Measurements from ENCODE around the gene C12orf76. TPM values are rescaled to one million over a fixed set of nuclear protein-coding genes. Genes with fewer than 3 reads are reported as not detected.

C12orf76 gene
- total RNA-seq, 1 donor from 2014 or later = 24.8 TPM

DNA sequence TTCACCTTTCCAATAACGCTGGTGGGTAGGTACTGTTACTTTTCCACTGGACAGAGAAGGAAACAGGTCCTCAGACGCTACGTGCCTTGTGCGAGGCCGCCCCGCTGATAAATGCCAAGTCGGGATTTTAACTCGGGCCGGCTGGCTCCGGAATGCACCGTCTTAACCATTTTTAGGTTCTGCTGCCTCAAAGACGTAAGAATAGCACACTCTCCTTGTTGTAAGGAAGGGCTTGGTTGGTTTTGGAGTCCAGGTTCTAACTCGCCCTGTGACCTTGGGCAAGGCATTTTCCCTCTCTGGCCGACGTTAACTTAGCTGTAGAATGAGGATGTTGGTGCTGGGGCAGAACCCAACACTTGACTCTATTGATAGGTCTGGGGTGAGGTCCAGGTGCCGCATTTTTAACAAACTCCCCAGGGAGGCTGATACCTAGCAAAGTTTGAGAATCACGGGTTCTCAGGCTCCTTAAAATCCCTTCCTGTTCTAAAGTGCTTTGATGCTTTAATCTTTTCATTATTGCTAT is 48.3 kb downstream of the C12orf76 start:
- ATAC-seq (ENCODE audit: low read depth) (no peak), DNase-seq (no peak)
- ChIA-PET CTCF (interaction anchor here (3.0 kb wide), 1 partner anchor 12 kb away, joined by 12 read pairs; no protein-coding TSS in a partner anchor), POLR2A (interaction anchor here (0.6 to 13.7 kb wide), 8 partner anchors 10 to 606 kb away, joined by 3 to 251 read pairs (median 5); no protein-coding TSS in a partner anchor)
- peaks cover 29% of the 10 kb centered on the region for H3K36me3 Mint-ChIP-seq (ENCODE audit: low read depth)
- intact Hi-C loops (cut with micrococcal nuclease) = loop anchor here (1.0 to 10.0 kb wide), 6 partner anchors 12 to 1438 kb away; partner anchors contain the start of genes ATP2A2, C12orf76, GLTP and ISCU
- peak overlapping the region; percentile 99 for H3K4me3 Mint-ChIP-seq
- H3K4me1 Mint-ChIP-seq = peaks cover 85% of the 10 kb centered on the region
- no peaks in the 10 kb centered on the region for H3K27me3 Mint-ChIP-seq
- H3K9me3 Mint-ChIP-seq = no peaks in the 10 kb centered on the region
- peak overlapping the region; percentile 95 for H3K27ac Mint-ChIP-seq
- TF ChIP-seq, protein P1, sequence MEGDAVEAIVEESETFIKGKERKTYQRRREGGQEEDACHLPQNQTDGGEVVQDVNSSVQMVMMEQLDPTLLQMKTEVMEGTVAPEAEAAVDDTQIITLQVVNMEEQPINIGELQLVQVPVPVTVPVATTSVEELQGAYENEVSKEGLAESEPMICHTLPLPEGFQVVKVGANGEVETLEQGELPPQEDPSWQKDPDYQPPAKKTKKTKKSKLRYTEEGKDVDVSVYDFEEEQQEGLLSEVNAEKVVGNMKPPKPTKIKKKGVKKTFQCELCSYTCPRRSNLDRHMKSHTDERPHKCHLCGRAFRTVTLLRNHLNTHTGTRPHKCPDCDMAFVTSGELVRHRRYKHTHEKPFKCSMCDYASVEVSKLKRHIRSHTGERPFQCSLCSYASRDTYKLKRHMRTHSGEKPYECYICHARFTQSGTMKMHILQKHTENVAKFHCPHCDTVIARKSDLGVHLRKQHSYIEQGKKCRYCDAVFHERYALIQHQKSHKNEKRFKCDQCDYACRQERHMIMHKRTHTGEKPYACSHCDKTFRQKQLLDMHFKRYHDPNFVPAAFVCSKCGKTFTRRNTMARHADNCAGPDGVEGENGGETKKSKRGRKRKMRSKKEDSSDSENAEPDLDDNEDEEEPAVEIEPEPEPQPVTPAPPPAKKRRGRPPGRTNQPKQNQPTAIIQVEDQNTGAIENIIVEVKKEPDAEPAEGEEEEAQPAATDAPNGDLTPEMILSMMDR (IDR thresholded peaks at IDR 0.05) = no peak

DNA sequence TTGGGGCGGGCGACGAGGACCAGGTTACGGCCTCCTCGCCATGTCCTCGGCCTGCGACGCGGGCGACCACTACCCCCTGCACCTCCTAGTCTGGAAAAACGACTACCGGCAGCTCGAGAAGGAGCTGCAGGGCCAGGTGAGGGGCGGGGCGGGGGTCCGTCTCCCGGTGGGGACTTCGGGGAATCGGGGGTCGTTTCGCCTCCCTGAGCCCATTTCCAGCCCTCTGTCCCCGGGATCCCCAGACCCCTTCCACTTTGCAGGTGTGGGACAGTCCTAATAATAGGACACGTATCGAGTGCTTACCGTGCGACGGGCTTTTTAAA is 48.7 kb downstream of the C12orf76 start:
- no peak for ATAC-seq (ENCODE audit: low read depth)
- Mint-ChIP-seq H3K4me1 (peaks cover 85% of the 10 kb centered on the region), H3K4me3 (peak overlapping the region; percentile 99), H3K9me3 (no peaks in the 10 kb centered on the region), H3K27ac (peak overlapping the region; percentile 95), H3K27me3 (no peaks in the 10 kb centered on the region), H3K36me3 (ENCODE audit: low read depth) (peaks cover 29% of the 10 kb centered on the region)
- ChIA-PET CTCF (interaction anchor here (3.0 kb wide), 1 partner anchor 12 kb away, joined by 12 read pairs; no protein-coding TSS in a partner anchor), POLR2A (interaction anchor here (0.6 to 13.7 kb wide), 12 partner anchors 9 to 606 kb away, joined by 3 to 251 read pairs (median 4); no protein-coding TSS in a partner anchor)
- no peak for DNase-seq
- TF ChIP-seq, protein P1 (IDR thresholded peaks at IDR 0.05) = no peak
- intact Hi-C loops (cut with micrococcal nuclease) = loop anchor here (1.0 to 10.0 kb wide), 5 partner anchors 13 to 1405 kb away; partner anchors contain the start of genes ATP2A2, C12orf76, GLTP and SH2B3

DNA sequence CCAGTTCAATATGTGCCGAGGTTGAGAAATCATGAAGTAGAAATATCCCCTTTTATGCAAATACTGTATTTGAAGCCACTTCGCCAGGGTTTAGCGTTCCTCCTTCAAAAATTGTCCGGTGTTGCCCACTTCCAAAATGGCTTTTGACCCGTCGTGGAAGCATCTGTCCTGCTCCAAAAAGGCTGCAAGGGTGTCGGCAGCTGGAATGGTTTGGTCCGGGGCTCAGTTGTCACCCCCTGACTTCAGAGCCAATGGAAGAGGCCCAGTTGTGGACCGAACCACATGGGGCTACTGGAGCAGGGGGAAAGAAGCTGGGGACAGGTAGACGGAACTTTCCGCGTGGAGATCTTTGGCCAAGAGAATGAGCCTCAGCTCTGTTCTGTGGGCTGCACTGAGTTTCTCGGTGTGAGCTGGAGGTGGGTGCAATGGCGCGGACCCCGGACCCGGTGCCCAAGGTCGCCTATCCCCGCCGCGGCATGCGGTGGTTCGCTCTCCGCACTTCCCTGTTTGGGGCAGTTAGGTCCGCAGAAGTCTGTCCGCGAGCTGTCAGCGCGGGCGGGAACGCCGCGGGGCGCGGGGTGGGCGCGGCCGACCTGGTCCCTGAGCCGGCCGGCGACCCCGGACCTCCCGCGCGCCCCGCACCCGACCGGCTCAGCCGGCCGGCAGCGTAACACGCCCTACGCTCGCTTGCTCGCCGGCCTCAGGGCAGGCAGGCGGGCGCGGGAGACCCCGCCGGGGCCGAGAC is 49.2 kb downstream of the C12orf76 start, which contains the start of gene ANKRD13A:
Gene ANKRD13A (plus strand): TSS at position 527 of the 745 bp plus-strand sequence. CDS start 259 bp downstream, outside the sequence.
- Mint-ChIP-seq H3K4me3 (peak within 1 kb of the TSS; percentile 99), H3K9me3 (no peaks in the 10 kb centered on the region), H3K27me3 (no peaks in the 10 kb centered on the region), H3K4me1 (peaks cover 85% of the 10 kb centered on the region), H3K27ac (peak within 1 kb of the TSS; percentile 98), H3K36me3 (ENCODE audit: low read depth) (peaks cover 29% of the 10 kb centered on the region)
- TF ChIP-seq, protein P1 (IDR thresholded peaks at IDR 0.05) = no peak
- DNase-seq (peak; percentile 87), ATAC-seq (ENCODE audit: low read depth) (peak; percentile 68)
- CTCF ChIA-PET = interaction anchor here (1.4 to 3.0 kb wide), 2 partner anchors 13 to 31 kb away, joined by 3 to 12 read pairs; no protein-coding TSS in a partner anchor
- POLR2A ChIA-PET = interaction anchor here (0.6 to 13.7 kb wide), 15 partner anchors 9 to 1593 kb away, joined by 3 to 251 read pairs (median 4); partner anchors contain the start of genes FAM216A and GPN3
- intact Hi-C loops (cut with micrococcal nuclease) = loop anchor here (1.0 to 10.0 kb wide), 5 partner anchors 13 to 1406 kb away; partner anchors contain the start of genes ATP2A2, C12orf76, GLTP and SH2B3

DNA sequence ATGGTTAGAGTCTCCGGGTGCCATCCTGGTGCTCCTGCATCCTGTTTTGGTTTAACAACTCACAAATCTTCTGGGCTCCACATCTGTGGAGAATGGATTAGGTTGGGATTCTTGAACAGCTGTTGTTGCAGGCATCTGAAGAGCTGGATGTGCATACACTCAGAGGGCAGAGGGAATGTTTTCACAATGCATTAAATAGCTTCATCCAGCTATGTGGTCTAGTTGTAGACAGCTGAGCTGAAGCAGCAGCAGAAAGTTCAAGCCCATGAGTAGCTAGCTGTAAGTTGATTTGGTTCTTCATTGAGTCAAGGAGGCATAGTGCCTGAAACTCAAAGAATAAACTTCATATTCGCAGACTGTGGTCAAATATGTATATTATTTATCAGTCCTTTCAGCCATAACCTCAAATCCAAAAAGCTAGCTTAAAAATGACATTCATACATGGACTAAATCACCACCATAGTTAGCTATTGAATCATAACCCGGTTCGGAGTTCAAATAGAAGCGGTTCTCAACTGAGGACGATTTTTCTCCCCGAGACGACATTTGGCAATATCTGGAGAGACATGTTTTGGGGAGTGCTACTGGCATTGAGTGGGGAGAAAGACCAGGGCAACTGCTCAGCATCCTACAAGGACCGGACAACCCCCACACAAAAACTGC is 50.0 kb downstream of the C12orf76 start:
- peak overlapping the region; percentile 98 for H3K27ac Mint-ChIP-seq
- no peaks in the 10 kb centered on the region for H3K27me3 Mint-ChIP-seq
- H3K36me3 Mint-ChIP-seq (ENCODE audit: low read depth) = peaks cover 27% of the 10 kb centered on the region
- ChIA-PET POLR2A (interaction anchor here (0.5 to 13.7 kb wide), 13 partner anchors 10 to 1594 kb away, joined by 3 to 251 read pairs (median 4); partner anchors contain the start of genes FAM216A and GPN3), CTCF (interaction anchor here (1.4 to 3.0 kb wide), 2 partner anchors 13 to 32 kb away, joined by 3 to 12 read pairs; no protein-coding TSS in a partner anchor)
- peaks cover 86% of the 10 kb centered on the region for H3K4me1 Mint-ChIP-seq
- intact Hi-C loops (cut with micrococcal nuclease) = loop anchor here (2.0 to 10.0 kb wide), 3 partner anchors 116 to 1406 kb away; partner anchors contain the start of genes ATP2A2, GLTP and SH2B3
- H3K9me3 Mint-ChIP-seq = no peaks in the 10 kb centered on the region
- TF ChIP-seq, protein P1 (IDR thresholded peaks at IDR 0.05) = no peak
- ATAC-seq (ENCODE audit: low read depth) (no peak), DNase-seq (no peak)
- H3K4me3 Mint-ChIP-seq = peak overlapping the region; percentile 93

Data from activated B cell treated with CpG ODN at 0.5 μM for 24 hours (primary cell).